Parathyroid adenoma (tissue), 2 donors: ENCODE data around the gene CLCN1.

Experiments
- H2AFZ ChIP-seq: fragments of 300-600 bp; sonication (generic); one replicate; pipeline ENCODE4 v1.7.0; 2017; ENCODE audit warnings: antibody characterized with exemption, mild to moderate bottlenecking
- H3K27ac ChIP-seq: fragments of 300-600 bp; sonication (generic); one replicate; pipeline ENCODE4 v1.7.0; 2017
- H3K27me3 ChIP-seq: fragments of 300-600 bp; sonication (generic); one replicate; pipeline ENCODE4 v1.7.0; 2017; ENCODE audit warnings: low read length; ENCODE audit not compliant: control insufficient read depth, insufficient read depth
- H3K36me3 ChIP-seq: fragments of 300-600 bp; sonication (generic); one replicate; pipeline ENCODE4 v1.7.0; 2017; ENCODE audit warnings: low read length; ENCODE audit not compliant: control insufficient read depth, insufficient read depth
- H3K4me1 ChIP-seq: fragments of 300-600 bp; sonication (generic); one replicate; pipeline ENCODE4 v1.7.0; 2017; ENCODE audit warnings: control low read depth
- H3K4me2 ChIP-seq: fragments of 300-600 bp; sonication (generic); one replicate; pipeline ENCODE4 v1.7.0; 2017; ENCODE audit warnings: low read length
- H3K4me3 ChIP-seq: fragments of 300-600 bp; sonication (generic); one replicate; pipeline ENCODE4 v1.7.0; 2017; ENCODE audit warnings: low read depth, low read length
- H3K79me2 ChIP-seq: fragments of 300-600 bp; sonication (generic); one replicate; pipeline ENCODE4 v1.7.0; 2017; ENCODE audit warnings: control low read depth
- H3K9ac ChIP-seq: fragments of 300-600 bp; sonication (generic); one replicate; pipeline ENCODE4 v1.7.0; 2017; ENCODE audit warnings: mild to moderate bottlenecking
- H3K9me3 ChIP-seq: fragments of 300-600 bp; sonication (generic); one replicate; pipeline ENCODE4 v1.7.0; 2017; ENCODE audit warnings: low read length; ENCODE audit not compliant: control insufficient read depth
- TF ChIP-seq, protein P1 (sequence below): fragments of 300-600 bp; sonication (generic); IDR thresholded peaks from one replicate; pipeline ENCODE4 v1.7.0; 2017; ENCODE audit warnings: antibody characterized with exemption, mild to moderate bottlenecking
- donor health status: primary hyperparathyroidism.

CLCN1 gene

DNA sequence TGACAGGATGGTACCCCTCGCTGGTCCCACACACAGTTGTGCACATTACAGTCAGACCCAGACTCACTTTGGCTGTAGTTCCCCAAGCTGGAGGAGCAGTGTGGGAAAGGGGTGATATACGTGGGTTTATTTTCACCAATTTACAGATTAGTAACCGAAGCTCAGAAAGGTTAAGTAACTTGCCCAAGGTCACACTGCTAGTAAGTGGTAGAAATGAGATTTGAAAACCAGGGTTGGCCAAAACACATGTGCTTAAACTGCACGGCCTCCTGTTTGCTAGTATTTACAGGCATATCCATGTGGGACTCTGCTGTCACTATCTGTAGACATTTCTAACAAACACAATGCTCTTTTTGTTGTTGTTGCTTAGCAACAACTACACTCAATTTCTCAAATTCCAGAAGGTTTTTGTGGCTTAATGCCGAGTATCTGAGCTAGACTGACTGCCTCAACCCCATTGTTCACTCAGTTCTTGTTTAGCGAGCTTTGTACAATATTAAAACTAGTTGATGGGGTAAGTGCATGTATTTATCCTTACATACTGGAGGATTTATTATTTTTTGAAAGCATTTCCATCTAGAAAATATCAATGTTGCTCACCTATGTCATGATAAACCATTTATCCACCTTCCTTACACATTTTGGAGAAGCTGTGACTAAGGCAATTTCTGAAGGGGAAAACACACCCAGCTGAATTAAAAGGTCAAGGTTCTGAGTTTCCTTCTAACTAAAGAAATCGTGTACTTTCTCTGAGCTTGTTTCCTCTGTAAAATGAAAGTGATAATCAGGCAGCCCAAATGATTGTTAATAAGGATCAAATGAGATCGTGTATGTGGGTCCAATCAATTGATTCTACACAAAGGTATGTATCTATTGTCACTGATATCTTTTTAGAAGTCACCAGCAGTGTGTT lies 36.5 kb upstream of the CLCN1 start:
- H2AFZ ChIP-seq = peak overlapping the region; percentile 48
- no peaks in the 10 kb centered on the region for H3K4me1 ChIP-seq
- peak overlapping the region; percentile 15 for H3K27ac ChIP-seq
- H3K4me2 ChIP-seq = peak overlapping the region; percentile 6
- TF ChIP-seq, protein P1, sequence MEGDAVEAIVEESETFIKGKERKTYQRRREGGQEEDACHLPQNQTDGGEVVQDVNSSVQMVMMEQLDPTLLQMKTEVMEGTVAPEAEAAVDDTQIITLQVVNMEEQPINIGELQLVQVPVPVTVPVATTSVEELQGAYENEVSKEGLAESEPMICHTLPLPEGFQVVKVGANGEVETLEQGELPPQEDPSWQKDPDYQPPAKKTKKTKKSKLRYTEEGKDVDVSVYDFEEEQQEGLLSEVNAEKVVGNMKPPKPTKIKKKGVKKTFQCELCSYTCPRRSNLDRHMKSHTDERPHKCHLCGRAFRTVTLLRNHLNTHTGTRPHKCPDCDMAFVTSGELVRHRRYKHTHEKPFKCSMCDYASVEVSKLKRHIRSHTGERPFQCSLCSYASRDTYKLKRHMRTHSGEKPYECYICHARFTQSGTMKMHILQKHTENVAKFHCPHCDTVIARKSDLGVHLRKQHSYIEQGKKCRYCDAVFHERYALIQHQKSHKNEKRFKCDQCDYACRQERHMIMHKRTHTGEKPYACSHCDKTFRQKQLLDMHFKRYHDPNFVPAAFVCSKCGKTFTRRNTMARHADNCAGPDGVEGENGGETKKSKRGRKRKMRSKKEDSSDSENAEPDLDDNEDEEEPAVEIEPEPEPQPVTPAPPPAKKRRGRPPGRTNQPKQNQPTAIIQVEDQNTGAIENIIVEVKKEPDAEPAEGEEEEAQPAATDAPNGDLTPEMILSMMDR = no peak
- no peaks in the 10 kb centered on the region for H3K36me3 ChIP-seq
- no peaks in the 10 kb centered on the region for H3K9me3 ChIP-seq
- H3K79me2 ChIP-seq = no peaks in the 10 kb centered on the region
- H3K4me3 ChIP-seq = no peak overlapping the region
- no peak overlapping the region for H3K9ac ChIP-seq
- H3K27me3 ChIP-seq = no peaks in the 10 kb centered on the region

DNA sequence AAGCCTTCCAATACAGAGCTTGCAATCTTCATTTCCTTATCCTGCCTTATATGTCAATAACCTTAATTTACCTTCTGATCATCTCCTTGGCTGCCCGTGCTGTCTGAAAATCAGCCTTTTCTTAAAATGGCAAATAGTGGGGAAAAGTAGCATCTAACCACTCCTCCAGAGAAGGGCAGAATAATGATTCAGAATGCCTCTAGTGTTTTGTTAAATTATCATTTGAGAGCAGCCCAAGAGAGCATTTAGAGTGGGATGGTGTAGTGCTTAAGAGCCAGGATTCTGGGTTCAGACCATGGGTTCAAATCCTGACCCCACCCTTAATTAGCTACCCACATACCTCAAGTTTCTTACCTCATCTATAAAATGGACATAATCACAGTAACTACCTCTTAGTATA lies 35.8 kb upstream of the CLCN1 start:
- peak overlapping the region; percentile 15 for H3K27ac ChIP-seq
- H3K4me1 ChIP-seq = no peaks in the 10 kb centered on the region
- no peaks in the 10 kb centered on the region for H3K79me2 ChIP-seq
- H3K9me3 ChIP-seq = no peaks in the 10 kb centered on the region
- no peaks in the 10 kb centered on the region for H3K36me3 ChIP-seq
- H3K27me3 ChIP-seq = no peaks in the 10 kb centered on the region
- no peak overlapping the region for H3K9ac ChIP-seq
- no peak overlapping the region for H3K4me3 ChIP-seq
- TF ChIP-seq, protein P1 = no peak
- H3K4me2 ChIP-seq = no peak overlapping the region
- peak overlapping the region; percentile 48 for H2AFZ ChIP-seq

DNA sequence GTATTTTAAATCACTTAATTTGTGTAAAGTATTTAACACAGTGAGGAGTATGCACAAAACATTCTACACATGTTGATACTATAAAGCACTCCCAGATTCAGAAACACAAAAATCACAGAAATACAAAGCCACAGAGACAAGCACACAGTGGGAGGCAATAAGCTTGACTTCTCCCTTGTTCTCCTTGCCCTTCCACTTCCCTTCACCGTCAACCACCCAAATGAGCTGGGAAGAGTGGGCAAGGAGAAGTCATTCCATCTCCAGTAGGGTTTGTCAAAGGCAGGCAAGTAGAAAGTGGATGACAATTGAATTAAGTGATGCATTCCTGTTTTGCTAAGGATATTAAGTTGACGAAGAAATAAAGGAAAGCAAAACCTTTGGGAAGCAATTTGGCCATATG lies 35.3 kb upstream of the CLCN1 start:
- Histone ChIP-seq H3K4me3 (no peak overlapping the region), H3K36me3 (no peaks in the 10 kb centered on the region), H3K27ac (no peak overlapping the region), H3K4me2 (no peak overlapping the region), H3K27me3 (no peaks in the 10 kb centered on the region), H3K79me2 (no peaks in the 10 kb centered on the region), H3K9me3 (no peaks in the 10 kb centered on the region), H3K9ac (no peak overlapping the region), H2AFZ (no peak overlapping the region), H3K4me1 (no peaks in the 10 kb centered on the region)
- TF ChIP-seq, protein P1 = no peak

DNA sequence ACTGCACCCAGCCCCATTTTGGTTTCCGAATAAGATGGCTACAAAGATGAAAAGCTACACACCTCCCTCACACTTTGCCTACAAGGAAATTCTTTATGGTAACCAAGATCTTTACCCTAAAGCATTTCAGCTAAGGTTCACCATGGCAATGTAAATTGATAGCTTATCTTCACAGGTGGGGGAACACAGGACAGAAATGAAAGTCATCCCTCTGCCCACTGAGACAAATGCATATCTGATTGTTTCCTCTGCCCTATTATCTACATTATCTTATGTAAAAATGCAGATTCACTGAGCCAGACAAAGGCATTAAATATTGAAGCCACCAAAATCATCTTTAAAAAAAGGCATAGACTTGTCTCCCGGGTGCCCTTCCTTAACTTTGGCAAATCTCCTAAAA lies 34.4 kb upstream of the CLCN1 start:
- H3K27ac ChIP-seq = no peak overlapping the region
- H3K4me1 ChIP-seq = no peaks in the 10 kb centered on the region
- H3K36me3 ChIP-seq = no peaks in the 10 kb centered on the region
- H3K9me3 ChIP-seq = no peaks in the 10 kb centered on the region
- H3K4me3 ChIP-seq = no peak overlapping the region
- no peak overlapping the region for H3K9ac ChIP-seq
- H3K4me2 ChIP-seq = no peak overlapping the region
- H2AFZ ChIP-seq = no peak overlapping the region
- TF ChIP-seq, protein P1 = no peak
- H3K27me3 ChIP-seq = no peaks in the 10 kb centered on the region
- no peaks in the 10 kb centered on the region for H3K79me2 ChIP-seq

DNA sequence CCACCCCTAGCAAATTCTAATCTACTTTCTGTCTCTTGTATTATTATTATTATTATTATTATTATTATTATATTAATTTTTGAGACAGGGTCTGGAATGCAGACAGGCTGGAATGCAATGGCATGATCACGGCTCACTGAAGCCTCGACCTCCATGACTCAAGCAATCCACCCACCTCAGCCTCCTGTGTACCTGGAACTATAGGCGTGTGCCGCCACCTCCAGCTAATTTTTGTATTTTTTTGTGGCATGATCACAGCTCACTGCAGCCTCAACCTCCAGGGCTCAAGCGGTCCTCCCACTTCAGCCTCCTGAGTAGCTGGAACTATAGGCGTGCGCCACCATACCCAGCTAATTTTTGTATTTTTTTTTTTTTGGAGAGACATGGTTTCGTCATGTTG lies 33.8 kb upstream of the CLCN1 start:
- H3K27me3 ChIP-seq = no peaks in the 10 kb centered on the region
- H3K4me2 ChIP-seq = no peak overlapping the region
- H3K36me3 ChIP-seq = no peaks in the 10 kb centered on the region
- TF ChIP-seq, protein P1 = no peak
- no peak overlapping the region for H3K4me3 ChIP-seq
- H3K79me2 ChIP-seq = no peaks in the 10 kb centered on the region
- no peaks in the 10 kb centered on the region for H3K9me3 ChIP-seq
- H3K4me1 ChIP-seq = no peaks in the 10 kb centered on the region
- no peak overlapping the region for H2AFZ ChIP-seq
- H3K27ac ChIP-seq = no peak overlapping the region
- H3K9ac ChIP-seq = no peak overlapping the region
